Activated CD8-positive, alpha-beta memory T cell treated with anti-CD3 and anti-CD28 coated beads, Interleukin-2, amount 50 U/mL, for 1 hour (primary cell): ENCODE data around the gene SATL1.
"Not testable (repeated sequence)": the region's sequence is repeated elsewhere in the genome, so short reads cannot be mapped to it uniquely, and the experiment has no call there.

Experiments used
- DNase-seq: peaks from one replicate; pipeline ENCODE4 v3.0.0-alpha.2; 2020; ENCODE audit errors: extremely low read depth

Gene SATL1, protein sequence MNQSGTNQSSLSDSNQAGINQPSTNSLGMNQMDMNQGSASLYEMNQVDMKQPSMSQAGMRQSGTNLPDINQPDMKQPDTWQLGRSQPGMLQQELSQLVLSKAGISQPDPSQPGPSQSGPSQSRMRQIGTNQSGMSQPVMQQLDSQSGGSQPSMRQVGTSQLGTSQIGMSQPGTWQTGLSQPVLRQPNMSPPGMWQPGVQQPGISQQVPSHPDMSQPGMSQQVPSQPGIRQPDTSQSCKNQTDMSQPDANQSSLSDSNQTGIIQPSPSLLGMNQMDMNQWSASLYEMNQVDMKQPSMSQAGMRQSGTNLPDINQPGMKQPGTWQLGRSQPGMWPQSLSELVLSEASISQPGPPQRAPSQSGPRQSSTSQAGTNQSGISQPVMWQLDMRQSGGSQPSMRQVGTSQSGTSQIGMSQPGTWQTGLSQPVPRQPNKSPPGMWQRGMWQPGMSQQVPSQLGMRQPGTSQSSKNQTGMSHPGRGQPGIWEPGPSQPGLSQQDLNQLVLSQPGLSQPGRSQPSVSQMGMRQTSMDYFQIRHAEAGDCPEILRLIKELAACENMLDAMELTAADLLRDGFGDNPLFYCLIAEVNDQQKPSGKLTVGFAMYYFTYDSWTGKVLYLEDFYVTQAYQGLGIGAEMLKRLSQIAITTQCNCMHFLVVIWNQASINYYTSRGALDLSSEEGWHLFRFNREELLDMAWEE

DNA sequence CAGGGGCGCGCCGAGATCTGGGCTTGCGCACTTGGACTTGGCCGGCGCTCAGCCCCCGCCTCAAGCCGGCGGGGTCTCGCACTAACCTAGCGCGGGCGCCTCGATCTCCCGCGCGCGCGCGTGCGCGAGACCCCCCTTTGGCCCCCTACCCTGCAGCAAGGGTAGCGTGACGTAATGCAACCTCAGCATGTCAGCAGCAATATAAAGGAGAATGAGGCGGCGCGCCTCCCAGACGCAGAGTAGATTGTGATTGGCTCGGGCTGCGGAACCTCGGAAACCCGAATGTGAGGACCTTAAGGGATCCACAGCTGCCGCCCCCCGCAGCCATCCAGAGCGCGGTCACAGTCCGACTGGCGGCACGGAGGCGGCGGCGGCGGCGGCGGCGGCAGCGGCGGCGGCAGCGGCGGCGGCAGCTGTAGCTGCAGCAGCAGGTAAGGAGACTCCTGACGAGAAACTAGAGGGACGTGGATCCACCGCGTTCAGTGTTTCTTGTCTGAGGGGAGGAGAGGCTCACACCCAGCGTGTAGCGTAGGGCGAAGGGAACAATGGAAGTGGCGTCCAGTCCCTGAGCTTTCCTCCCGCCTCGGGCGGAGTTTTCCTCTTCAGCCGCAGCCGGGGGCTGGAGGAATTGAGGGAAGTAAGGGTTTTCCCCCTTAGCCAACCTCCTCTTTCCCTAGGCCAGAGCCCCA, at the start of gene SATL1, which contains the start of gene ZNF711:
Gene SATL1 (minus strand): TSS at position 19 of the 689 bp plus-strand sequence. CDS start 134,811 bp downstream, outside the sequence.
Gene ZNF711 (plus strand): TSS at position 231 of the 689 bp plus-strand sequence. CDS start 3,582 bp downstream, outside the sequence.
- peak; percentile 3 for DNase-seq

DNA sequence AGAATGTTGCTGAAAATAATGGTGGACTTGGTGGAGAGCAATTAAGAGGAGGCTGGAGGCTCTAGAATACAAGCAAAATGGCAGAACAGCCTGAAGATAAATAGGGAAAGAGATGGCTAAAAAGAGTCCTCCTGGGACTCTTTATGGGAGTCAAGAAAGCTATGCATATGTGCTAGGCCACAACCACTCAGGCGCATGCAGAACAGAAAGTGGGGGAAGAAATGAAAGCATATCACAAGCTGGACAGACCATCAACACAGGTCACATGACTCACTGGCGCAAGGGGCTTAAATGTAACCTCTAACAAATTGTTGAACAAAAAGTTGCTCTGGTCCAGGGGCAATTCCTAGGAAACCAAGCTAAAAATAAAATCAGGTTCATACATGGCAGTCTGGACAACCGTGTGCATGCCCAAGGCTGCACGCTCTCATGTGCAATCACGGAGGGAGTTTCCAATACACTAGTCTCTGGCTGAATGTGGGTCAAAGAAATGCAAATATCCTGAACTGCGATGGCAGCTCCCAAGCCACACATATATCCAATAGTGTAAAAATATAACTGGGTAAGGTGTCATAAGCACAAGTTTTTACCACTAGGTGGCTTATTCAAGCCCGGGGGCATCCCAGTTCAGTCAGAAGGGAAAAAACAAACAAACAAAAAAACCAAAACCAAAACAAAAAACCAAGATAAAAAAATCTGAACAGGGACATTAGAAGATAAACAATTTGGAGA, 45.6 kb upstream of the SATL1 start:
- no peak for DNase-seq

DNA sequence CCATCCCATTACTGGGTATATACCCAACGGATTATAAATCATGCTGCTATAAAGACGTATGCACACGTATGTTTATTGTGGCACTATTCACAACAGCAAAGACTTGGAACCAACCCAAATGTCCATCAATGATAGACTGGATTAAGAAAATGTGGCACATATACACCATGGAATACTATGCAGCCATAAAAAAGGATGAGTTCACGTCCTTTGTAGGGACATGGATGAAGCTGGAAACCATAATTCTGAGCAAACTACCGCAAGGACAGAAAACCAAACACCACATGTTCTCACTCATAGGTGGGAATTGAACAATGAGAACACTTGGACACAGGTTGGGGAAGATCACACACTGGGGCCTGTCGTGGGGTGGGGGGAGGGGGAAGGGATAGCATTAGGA, 41.7 kb upstream of the SATL1 start:
- DNase-seq, result not testable (repeated sequence)

DNA sequence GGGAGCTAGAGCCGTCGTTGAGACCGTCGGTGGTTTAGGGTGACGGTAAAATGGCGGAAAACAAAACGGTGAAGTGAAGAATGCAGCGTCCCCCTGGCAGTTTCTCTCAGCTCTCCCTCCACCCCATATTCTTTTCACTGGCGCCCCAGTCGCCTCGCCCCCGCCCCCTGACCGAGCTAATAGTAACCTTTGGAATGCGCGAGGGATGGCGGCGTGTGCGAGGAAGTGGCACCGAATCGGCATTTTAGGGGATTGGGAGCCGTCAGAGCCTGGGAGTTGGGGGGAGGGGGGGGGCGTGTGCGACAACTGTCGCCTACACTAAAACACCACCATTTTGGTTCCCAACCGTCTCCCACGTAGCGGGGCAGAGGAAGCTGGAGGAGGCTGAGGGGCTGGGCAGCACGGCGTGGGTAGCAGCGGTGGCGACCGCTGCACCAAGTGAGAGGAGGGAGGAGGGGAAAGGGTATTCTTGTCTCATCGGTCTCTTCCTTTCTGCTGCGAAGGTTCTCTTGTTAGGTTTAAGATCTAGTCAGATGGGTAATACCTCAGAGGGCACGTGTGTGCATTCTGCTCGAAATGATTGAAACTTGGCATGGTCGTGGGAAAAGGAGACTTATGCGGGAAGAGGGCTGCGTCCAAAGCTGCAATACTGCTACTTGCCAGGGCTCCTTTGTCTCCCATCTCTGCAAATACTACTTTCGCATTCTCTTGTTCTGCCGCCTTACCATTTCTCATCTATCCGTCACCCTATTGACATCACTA, 1.1 kb upstream of the SATL1 start:
- DNase-seq, result no peak

DNA sequence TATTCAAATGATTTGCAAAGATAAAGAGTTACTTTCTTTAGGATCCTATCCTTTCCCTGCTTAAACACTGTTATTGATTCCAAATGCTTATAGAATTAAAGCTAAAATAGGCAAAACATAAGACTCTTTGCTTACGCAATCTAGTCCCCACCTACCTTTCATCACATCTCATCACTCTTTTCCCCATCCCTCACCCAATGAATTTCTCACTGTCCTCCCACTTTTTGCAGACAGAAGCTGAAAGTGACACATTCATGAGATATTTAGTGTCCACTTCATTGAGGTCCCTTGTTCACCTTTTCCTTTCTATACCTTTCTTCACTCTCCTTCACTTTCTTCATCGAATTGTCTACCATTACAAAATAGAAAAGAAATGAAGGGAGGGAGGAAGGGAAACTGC, 424 bp downstream of the SATL1 start:
- no peak for DNase-seq

DNA sequence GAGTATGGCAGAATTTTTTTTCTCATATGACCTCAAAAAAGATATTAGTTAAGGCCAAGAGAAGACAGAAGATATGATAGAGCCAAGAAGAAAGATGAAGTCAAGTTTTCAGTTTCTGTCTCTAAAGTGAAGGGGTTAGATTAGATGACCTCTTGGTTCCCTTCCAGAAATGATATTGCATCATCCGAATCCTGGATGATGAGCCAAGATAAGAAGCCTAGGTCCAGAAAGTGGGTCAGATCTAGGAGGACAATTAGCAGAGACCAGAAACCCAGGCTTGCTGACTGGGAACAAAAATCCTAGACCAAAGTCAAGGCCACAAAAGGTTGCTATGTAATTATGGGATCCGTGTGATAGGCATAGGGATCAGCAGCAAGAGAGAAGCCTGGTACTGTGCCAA, 20.2 kb downstream of the SATL1 start:
- DNase-seq, result no peak

DNA sequence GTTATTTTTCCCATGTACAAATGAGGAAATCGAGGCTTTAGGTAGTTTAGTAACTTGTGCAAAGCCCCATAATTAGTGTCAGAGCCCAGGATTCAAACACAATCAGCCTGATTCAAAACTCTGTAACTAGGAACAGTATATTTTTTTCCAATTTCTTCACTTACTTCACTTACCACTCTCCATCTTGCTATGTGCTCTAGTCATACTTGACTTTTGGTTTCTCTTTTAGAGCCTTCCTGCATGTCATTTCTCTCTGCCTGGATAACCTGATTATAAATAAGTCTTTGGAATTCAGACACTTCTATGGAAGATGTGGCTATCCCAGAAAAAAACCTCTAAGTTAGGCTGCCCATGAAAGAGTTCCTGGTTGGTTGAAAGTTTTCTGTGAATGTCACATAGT, 22.2 kb downstream of the SATL1 start:
- no peak for DNase-seq

DNA sequence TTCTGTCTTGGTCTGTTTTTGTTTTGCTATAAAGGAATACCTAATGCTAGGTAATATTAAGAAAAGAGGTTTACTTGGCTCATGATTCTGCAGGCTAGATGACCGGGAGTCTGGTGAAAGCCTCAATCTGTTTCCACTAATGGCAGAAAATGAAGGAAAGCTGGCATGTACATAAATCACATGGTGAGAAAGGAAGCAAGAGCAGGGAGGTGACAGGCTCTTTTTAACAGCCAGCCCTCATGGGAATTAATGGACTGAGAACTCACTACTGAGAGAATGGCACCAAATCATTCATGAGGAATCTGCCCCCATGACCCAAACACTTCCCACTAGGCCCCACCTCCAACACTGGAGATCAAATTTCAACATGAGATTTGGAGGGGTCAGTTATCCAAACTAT, 27.6 kb downstream of the SATL1 start:
- no peak for DNase-seq

DNA sequence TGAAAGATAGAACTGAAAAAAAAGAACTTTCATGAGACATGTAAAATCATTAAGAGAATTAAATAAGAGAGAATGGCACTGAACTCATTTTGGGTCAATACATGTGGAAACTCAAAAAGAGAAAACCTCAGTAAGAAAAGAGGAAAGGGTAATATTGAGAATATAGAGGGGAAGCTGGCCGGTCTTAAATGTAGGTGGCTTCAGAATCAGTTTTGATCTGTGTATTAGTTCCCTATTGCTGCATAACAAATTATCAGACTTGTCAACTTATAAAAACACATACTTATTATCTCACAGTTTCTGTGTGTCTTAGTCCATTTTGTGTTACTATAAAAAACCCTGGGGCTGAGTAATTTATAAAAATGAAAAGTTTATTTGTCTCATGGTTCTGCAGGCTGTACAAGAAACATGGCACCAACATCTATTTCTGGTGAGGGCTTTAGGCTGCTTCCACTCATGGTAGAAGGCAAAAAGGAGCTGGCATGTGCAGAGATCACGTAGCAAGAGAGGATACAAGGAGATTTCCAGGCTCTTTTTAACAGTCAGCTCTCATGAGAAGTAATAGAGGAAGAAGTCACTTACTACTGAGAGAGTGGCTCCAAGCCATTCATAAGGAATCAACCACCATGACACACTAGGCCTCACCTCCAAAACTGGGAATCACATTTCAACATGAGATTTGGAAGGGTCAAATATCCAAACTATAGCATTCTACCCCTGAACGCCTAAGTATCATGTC, 29.6 kb downstream of the SATL1 start:
- DNase-seq, result no peak

DNA sequence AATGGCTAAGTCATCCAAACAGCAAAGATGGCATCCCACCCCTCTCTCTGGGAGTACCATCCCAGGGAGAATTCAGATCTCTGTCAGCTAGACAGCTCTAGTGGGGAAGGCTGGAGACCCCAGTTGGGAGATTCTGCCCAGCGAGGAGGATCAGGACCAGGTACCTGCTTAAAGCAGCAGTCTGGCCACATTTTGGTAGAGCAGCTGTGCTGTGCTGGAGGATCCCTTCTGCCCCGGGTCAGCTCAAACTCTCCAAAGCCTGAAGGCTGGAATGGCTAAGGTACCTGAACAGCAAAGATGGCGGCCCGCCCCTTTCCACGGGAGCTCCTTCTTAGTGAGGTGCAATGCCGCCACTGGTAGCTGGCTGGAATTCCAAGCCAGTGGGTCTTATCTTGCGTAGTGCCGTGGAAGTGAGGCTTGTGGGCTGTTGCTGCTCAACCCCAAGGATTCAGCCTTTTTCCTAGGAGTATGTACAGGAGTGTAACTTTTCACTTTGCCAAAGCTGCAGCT, 40.1 kb downstream of the SATL1 start:
- DNase-seq, result no peak

DNA sequence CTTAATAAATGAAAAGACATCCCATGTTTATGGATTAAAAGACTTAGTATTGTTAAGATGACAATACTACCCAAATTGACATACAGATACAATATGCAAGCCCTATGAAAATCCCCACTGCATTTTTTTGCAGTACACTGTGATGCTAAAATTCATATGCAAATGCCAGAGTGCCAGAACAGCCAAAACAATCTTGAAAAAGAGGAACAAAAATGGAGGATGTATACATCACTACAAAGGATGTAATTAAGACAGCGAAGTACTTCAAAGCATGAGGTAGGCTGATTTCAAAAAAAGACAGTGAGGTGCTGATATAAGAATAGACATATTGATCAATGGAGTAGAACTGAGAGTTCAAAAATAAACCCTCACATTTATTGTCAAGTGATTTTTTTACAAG, 47.3 kb downstream of the SATL1 start:
- no peak for DNase-seq

DNA sequence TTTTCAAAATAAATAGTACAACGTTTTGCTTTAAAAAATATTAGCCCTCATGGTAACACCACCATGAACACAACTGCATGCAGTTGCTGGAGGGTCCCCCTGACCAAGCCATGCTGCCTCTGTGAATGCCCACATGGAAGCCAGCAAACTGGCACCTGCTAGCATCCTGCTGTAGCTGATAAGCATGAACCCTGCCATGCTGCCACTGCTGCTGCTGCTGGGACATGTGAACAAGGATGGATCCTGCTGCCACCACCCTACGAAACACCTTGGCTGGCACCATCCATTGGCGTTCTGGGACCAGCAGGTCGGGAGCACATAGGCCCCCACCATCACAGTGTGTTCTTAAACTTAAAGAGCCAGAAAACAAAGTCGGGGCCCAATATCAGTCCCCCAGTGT, 83.9 kb downstream of the SATL1 start:
- no peak for DNase-seq

DNA sequence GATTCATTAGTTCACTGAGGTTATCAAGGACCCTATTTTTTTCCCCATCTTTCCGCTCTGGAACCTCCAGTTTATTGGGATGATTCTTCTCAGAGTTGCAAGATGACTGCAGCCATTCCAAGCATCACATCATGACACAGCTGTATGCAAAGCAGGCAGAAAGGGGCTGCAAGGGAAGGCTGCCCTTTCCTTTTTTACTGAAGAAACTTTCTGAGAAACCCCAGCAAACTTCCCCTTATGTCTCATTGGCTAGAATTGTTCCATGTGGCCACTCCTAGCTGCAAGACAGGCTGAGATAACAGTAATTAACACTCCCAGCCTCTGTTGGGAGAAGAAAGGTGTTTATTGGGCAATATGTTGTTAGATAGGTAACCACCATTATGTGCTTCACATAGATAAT, 102.6 kb downstream of the SATL1 start:
- DNase-seq, result no peak

DNA sequence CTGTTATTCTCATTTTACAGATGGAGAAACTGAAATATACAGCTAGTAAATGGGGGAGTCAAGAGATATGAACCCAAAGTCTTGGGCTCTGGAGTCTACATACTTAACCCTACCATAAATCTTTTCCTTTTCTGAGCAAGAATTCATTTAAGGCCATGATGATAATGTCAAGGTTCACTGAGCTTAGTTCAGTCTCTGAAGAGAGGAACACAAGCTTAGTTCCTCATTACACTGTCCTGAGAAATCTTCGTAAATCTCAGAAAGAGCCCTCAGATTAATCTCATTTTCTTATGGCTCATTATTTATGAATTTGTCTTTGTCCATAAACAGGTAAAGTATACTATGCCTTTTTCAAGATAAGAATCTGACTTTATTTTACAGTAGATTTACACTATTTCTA, 104.2 kb downstream of the SATL1 start:
- no peak for DNase-seq

DNA sequence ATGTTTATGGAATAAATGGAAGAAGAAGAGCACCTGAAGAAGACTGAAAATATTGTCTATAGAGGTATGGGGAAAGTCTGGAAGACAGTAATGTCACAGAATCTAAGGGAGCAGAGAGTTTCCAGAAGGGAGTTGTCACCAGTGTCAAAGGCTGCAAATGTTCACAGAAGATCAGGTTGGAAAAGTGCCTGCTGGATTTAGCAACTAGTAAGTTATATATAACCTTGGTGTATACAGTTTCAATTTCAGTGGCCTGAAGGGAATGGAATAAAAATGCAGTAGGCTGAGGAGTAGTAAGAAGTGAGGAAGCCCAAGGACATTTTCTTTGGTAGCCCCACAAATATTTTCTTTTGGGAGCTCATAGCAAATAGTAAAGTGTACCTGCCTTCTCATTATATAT, 107.2 kb downstream of the SATL1 start:
- no peak for DNase-seq

DNA sequence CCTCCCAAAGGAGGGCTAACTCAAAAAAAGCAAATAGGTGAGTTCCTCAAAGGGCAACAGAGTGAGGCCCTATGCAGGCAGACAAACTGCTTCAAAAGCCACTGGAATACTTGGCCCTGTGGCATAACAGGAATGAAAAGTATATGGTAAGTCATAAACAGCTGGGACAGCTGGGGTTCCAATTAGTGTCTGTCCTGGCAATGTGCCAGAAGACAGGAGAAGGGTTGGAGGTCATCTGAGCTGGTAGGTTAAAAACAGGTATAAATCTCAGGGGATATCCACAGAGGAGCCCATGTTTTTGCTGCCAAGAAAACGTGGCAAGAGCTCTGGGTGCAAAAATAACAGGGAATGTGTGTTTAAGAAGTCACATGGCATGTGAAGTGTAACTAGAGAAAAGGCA, 128.3 kb downstream of the SATL1 start:
- no peak for DNase-seq

DNA sequence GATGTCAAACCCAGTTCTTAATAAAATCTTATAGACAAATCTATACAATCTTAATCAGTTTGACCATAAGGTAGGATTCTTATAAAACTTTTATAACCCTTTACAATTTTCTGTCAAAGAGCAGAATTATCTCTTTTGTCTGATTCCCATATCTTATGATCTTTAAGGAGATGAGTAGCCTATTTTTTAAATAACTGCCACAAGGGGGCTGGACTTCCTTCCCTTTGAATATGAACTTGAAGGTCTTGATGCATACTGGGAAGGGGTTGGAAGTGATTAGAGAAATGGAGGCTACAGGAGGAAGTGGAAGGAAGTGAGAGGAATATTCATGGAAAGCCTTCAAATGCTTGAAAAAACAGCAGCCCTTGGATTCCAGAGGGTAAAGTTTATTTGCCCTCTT, 128.8 kb downstream of the SATL1 start:
- no peak for DNase-seq

DNA sequence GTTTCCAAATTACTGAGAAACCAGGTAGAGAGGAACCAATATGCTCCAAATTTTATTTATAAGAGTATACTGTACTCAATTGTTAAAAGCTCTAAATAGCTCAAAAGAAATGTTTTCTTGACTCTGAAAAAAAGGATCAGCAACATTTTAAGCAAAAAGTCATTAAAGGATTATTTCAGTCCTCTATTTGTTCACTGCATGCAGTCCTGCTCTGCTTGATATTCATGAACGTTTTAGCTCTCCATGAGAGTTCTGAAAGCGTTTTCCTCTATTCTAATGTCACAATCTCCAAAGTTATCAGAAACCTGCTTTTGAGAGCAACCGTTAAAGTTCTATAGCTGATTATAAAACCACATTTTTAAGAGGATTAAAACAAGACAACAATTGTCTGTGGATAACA, 129.4 kb downstream of the SATL1 start:
- no peak for DNase-seq

DNA sequence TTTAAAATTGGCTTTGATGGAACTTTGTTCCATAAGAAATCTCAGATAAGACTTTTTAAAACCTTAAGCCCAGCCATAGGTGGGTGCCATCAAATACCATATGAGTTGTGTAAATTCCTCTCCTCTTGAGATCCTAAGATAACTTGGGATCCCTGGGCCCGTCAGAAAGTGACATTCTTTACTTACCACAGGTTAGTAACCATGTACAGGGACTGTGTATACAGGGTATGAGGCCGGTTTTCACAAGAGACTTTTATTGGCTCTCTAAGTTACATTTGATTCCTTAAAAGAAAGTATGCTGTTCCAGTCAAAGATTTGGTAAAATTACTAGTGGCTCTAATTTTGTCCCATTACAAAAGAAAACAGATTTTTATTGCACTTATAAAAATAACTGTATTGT, 129.8 kb downstream of the SATL1 start:
- no peak for DNase-seq

DNA sequence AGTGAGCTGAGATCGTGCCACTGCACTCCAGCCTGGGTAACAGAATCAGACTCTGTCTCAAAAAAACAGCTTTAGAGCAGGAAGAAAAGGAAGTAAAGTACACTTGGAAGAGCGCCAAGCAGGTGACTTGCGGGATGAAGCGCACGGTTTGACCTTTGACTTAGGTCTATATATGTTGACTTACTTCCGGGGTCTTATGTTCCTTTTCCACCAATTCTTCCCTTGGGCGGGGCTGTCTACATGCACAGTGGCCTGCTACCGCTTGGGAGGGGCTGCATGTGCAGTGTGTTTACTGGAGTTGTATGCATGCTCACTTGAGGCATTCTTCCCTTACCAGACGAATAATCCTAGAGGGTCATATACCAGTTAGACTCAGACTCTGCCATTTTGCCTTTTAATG, 131.3 kb downstream of the SATL1 start:
- DNase-seq, result no peak
